H7 (cell line): ENCODE measurements around the gene LRBA. TPM values are rescaled to one million over a fixed set of nuclear protein-coding genes. Genes with fewer than 3 reads are reported as not detected.
A peak's percentile ranks its signal among the peaks of the same experiment; 100 is the strongest.

Experiments used
- DNase-seq: peaks from one replicate; pipeline ENCODE4 v3.0.0; 2012
- H3K27me3 ChIP-seq: 2 replicates; pipeline ENCODE4 v1.6.0; 2011; ENCODE audit warnings: mild to moderate bottlenecking, low read length; ENCODE audit not compliant: control insufficient read depth, insufficient read depth
- H3K36me3 ChIP-seq: replicated peaks from 2 replicates; pipeline ENCODE4 v1.5.1; 2011; ENCODE audit warnings: low read length; ENCODE audit not compliant: control insufficient read depth, insufficient read depth
- H3K4me3 ChIP-seq: 2 replicates; pipeline ENCODE4 v1.5.1; 2011; ENCODE audit warnings: low read depth, mild to moderate bottlenecking, control low read depth, low read length, moderate library complexity; ENCODE audit not compliant: insufficient read depth
- total RNA-seq: library from RNA; depleted of rRNA; stranded (reverse); fragments of >200 nt; shearing (Covaris generic); gene quantifications from 2 replicates; pipeline ENCODE4 v1.2.3, GENCODE V29; 2014

LRBA gene
- total RNA-seq, 1 experiment from 2014 or later = 47.3 TPM

GRCh38 chr4:150588316-150588715 lies 426.8 kb downstream of the LRBA start:
- DNase-seq = no peak
- no peaks in the 10 kb centered on the region for H3K36me3 ChIP-seq
- H3K4me3 ChIP-seq = no peak overlapping the region
- peaks cover 18% of the 10 kb centered on the region for H3K27me3 ChIP-seq

GRCh38 chr4:150586162-150586810 lies 428.8 kb downstream of the LRBA start:
- Histone ChIP-seq H3K36me3 (no peaks in the 10 kb centered on the region), H3K27me3 (peaks cover 36% of the 10 kb centered on the region), H3K4me3 (no peak overlapping the region)
- no peak for DNase-seq

GRCh38 chr4:150585611-150586010 lies 429.5 kb downstream of the LRBA start:
- DNase-seq = no peak
- H3K36me3 ChIP-seq = no peaks in the 10 kb centered on the region
- peaks cover 43% of the 10 kb centered on the region for H3K27me3 ChIP-seq
- H3K4me3 ChIP-seq = no peak overlapping the region

GRCh38 chr4:150584111-150584915 lies 430.8 kb downstream of the LRBA start:
- H3K4me3 ChIP-seq = peak overlapping the region; percentile 43
- DNase-seq = no peak
- H3K36me3 ChIP-seq = no peaks in the 10 kb centered on the region
- peaks cover 54% of the 10 kb centered on the region for H3K27me3 ChIP-seq

GRCh38 chr4:150583287-150584110 lies 431.6 kb downstream of the LRBA start:
- peak; percentile 51 for DNase-seq
- H3K27me3 ChIP-seq = peaks cover 58% of the 10 kb centered on the region
- no peaks in the 10 kb centered on the region for H3K36me3 ChIP-seq
- peak overlapping the region; percentile 43 for H3K4me3 ChIP-seq

GRCh38 chr4:150582873-150583286 lies 432.2 kb downstream of the LRBA start:
- peak; percentile 39 for DNase-seq
- Histone ChIP-seq H3K36me3 (no peaks in the 10 kb centered on the region), H3K27me3 (peaks cover 60% of the 10 kb centered on the region), H3K4me3 (peak overlapping the region; percentile 43)

- Histone ChIP-seq H3K4me3 (peak within 1 kb of the TSS; percentile 43), H3K27me3 (peaks cover 60% of the 10 kb centered on the region), H3K36me3 (no peaks in the 10 kb centered on the region)
- DNase-seq = peak; percentile 19
These were observed 432.8 kb downstream of the LRBA start, which contains the start of gene MAB21L2 for GRCh38 chr4:150582146-150582872. Gene MAB21L2 (plus strand): TSS chr4:150582151. CDS start chr4:150583030, 879 bp downstream.

GRCh38 chr4:150581641-150582051 lies 433.4 kb downstream of the LRBA start:
- Histone ChIP-seq H3K36me3 (no peaks in the 10 kb centered on the region), H3K27me3 (peaks cover 60% of the 10 kb centered on the region), H3K4me3 (peak overlapping the region; percentile 43)
- peak; percentile 64 for DNase-seq

GRCh38 chr4:150581056-150581605 lies 434.0 kb downstream of the LRBA start:
- no peak overlapping the region for H3K4me3 ChIP-seq
- H3K27me3 ChIP-seq = peaks cover 60% of the 10 kb centered on the region
- no peak for DNase-seq
- no peaks in the 10 kb centered on the region for H3K36me3 ChIP-seq

GRCh38 chr4:150580306-150580705 lies 434.8 kb downstream of the LRBA start:
- Histone ChIP-seq H3K4me3 (peak overlapping the region; percentile 56), H3K27me3 (peaks cover 56% of the 10 kb centered on the region), H3K36me3 (no peaks in the 10 kb centered on the region)
- DNase-seq = no peak

- peaks cover 53% of the 10 kb centered on the region for H3K27me3 ChIP-seq
- DNase-seq = peak; percentile 62
These were observed 435.4 kb downstream of the LRBA start for GRCh38 chr4:150579551-150580234.

GRCh38 chr4:150578745-150579501 lies 436.2 kb downstream of the LRBA start:
- no peaks in the 10 kb centered on the region for H3K36me3 ChIP-seq
- H3K27me3 ChIP-seq = peaks cover 48% of the 10 kb centered on the region
- peak; percentile 54 for DNase-seq
- H3K4me3 ChIP-seq = peak overlapping the region; percentile 56

More at GRCh38 chr4:150579551-150580234, 435.4 kb downstream of the LRBA start:
- Histone ChIP-seq H3K36me3 (no peaks in the 10 kb centered on the region), H3K4me3 (peak overlapping the region; percentile 56)

GRCh38 chr4:150577796-150578195 lies 437.3 kb downstream of the LRBA start:
- Histone ChIP-seq H3K27me3 (peaks cover 37% of the 10 kb centered on the region), H3K36me3 (no peaks in the 10 kb centered on the region), H3K4me3 (no peak overlapping the region)
- DNase-seq = no peak
